GM04503 (cell line): Measurements from ENCODE around the gene TBC1D5.
"Not testable (repeated sequence)": the region's sequence is repeated elsewhere in the genome, so short reads cannot be mapped to it uniquely, and the experiment has no call there.

Experiments used
- DNase-seq: peaks from one replicate; pipeline ENCODE4 v3.0.0-alpha.2; 2012; ENCODE audit warnings: low read depth

TBC1D5 gene

DNA sequence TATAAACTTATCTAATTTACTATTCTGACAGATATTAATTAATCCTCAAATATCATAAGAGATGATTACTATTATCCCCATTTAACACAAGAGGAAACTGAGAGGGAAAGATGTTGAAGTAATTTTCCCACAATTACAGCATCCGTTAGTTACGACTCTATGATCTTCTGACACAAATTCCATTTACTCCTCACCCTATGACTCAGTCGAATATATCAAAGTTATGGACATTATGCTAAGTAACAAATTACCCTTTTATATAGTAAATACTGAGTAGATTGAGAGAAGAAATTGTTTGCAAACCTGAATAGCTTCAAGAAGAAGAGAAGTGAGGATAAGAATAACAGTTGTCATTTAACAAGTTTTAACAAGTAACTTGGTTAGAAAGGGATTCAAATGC lies 340.0 kb downstream of the TBC1D5 start:
- DNase-seq, result no peak

- no peak for DNase-seq
These were observed 340.5 kb downstream of the TBC1D5 start for GRCh38 chr3:17401912-17402311.

GRCh38 chr3:17399586-17399985 lies 342.8 kb downstream of the TBC1D5 start:
- DNase-seq, result no peak

DNA sequence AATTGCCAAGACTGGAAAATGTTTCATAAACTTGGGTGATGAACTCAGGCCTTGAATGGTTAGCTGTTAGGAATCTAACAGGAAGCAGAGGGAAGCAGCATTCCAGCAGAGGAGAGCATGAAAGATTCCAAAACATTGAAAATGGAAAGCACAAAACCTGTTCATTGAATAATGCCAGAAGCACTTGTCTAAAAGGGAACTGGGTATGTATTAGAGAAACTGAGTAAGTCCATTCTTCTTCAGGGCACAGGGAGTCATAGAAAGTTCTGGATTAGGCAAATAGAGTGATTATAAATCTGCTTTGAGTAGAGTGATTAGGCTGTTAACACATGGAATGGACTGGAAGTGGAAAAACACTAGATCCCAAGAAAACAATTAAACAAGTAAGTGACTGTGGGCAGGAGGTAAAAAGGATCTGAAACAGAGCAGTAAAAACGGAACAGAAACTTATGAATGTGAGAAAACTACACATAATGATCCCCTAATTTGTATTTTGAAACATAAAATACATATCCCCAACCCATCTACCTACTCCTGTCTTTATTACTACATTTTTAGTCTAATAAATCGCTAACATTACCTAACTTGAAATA lies 343.4 kb downstream of the TBC1D5 start:
- DNase-seq, result no peak

GRCh38 chr3:17396036-17396435 lies 346.4 kb downstream of the TBC1D5 start:
- DNase-seq, result no peak

- DNase-seq, result no peak
These were observed 347.8 kb downstream of the TBC1D5 start for GRCh38 chr3:17394541-17395155.

GRCh38 chr3:17392516-17392915 lies 349.9 kb downstream of the TBC1D5 start:
- DNase-seq, result not testable (repeated sequence)

- no peak for DNase-seq
These were observed 351.6 kb downstream of the TBC1D5 start for GRCh38 chr3:17390785-17391184.

DNA sequence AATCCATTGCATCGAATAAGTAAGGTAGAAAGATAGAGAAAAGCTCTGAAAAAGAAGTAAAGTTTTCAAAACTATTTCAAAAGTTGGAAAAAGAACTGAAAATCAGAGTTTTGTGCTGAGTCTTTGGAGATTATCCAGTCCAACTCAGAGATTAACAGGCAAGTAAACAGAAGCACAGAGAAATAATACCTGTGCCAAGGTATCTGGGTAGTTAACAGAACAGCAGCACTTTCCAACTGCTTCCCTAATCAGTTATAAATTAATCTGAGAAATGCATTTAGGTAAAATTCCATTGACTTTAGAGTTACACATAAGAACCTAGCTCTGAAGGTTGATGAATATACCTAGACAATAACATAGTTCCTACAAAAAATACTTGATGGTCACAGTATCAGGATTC lies 355.3 kb downstream of the TBC1D5 start:
- DNase-seq, result no peak

DNA sequence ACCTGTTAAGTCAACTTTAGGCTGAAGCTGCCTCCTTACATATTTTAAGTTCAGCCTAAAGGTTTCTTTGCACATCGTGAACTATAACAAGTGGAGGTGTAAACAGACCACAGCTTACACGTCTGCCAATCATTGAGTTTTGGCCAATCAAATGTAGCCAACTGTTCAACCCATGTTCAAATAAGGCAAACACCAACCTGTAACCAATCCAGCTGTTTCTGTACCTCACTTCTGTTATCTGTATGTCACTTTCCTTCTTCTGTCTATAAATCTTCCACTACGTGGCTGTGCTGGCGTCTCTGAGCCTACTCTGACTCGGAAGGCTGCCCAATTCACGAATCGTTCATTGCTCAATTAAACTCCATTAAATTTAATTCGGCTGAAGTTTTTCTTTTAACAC lies 356.0 kb downstream of the TBC1D5 start:
- no peak for DNase-seq

- no peak for DNase-seq
These were observed 357.7 kb downstream of the TBC1D5 start for GRCh38 chr3:17384567-17385296.

DNA sequence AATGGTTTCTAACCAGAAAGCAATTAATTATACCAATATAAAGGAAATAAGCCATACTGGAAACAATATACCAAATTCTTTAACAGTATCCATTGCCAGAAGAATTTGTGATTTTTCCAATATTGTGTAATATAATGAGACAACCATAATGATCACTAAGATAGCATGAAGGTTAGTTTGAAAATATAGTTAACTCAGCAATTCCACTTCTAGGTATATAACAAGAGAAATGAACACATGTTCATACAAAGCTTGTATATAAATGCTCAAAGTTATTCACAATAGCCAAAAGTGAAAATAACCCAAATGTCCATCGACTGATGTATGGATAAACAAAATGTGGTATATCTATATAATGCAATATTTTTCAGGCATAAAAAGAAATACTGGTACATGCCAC lies 369.1 kb downstream of the TBC1D5 start:
- no peak for DNase-seq

DNA sequence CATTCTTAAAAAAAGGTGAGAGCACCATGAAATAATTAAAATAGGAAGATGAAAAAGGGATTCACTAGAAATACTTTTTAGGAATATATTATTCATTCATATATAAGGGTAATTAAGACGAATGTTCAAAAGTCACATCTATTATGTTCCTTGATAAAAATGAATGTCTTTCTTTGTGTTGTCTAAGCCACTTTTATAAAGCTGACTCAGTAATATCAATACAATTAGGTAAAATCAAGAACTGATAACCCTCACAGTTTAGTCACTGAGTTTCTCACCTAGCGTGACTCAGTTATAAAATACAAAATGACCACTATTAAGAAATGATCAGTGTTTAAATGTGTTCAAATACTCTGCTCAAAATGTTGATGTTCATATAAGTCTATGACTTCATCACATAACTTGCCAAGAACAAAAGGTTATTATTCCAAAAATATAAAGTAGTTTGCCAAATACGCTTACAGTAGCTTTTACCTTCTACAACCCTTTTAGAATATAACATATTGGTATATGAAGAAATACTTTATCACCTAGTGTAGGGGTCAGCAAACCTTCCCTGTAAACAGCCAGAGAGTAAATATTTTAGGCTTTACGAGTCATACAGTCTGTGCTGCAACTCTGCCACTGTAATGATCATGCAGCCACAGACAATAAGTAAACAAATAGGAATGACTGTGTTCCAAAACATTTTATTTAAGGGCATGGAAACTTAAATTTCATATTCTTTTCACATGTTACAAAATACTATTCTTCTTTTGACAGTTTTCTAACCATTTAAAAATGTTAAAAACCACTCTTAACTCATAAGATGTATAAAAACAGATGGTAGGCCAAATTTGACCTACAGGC lies 369.8 kb downstream of the TBC1D5 start:
- DNase-seq, result peak; percentile 26

GRCh38 chr3:17369973-17370372 lies 372.5 kb downstream of the TBC1D5 start:
- DNase-seq, result no peak

- no peak for DNase-seq
These were observed 375.3 kb downstream of the TBC1D5 start for GRCh38 chr3:17367171-17367570.

GRCh38 chr3:17360991-17361390 lies 381.4 kb downstream of the TBC1D5 start:
- no peak for DNase-seq

DNA sequence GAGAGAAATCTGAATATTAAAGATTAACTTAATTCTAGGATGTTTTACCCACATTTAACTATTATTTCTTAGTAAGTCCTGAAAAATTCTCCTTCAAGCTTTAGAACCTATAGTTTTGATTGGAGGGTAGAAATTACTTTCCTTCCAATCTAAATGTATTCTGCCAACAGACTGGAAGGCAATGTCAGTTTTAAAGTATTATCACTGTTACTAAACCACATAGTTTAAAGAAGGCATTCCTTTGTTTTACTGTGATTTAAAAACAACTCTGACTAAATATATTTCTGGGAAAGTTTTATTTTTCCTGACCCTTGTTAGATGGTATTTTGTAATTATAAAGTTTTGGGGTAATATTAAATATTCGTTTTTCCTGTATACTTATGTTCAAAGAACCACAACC lies 382.5 kb downstream of the TBC1D5 start:
- DNase-seq, result no peak

GRCh38 chr3:17357035-17357710 lies 385.3 kb downstream of the TBC1D5 start:
- DNase-seq, result no peak

- DNase-seq, result no peak
These were observed 385.8 kb downstream of the TBC1D5 start for GRCh38 chr3:17356585-17356984.

DNA sequence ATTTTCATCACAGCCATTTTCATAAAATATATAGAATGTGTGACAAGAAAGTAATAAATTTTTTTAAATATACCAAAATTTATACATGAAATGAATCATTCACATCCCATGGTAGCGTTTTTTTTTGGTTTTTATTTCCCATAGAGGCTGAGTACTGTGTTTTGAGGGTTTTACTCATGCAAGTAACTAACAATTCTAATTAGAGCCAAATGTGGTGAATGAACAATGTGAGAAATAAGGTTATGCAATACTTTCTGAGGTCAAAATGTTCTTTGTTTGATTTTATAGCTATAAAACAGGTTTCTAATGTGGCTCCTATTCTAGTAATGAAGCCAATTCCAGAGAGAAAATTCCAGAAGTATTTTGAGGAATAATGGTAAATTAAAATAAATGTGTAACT lies 386.8 kb downstream of the TBC1D5 start:
- peak; percentile 42 for DNase-seq

- no peak for DNase-seq
These were observed 388.1 kb downstream of the TBC1D5 start for GRCh38 chr3:17354341-17354740.

DNA sequence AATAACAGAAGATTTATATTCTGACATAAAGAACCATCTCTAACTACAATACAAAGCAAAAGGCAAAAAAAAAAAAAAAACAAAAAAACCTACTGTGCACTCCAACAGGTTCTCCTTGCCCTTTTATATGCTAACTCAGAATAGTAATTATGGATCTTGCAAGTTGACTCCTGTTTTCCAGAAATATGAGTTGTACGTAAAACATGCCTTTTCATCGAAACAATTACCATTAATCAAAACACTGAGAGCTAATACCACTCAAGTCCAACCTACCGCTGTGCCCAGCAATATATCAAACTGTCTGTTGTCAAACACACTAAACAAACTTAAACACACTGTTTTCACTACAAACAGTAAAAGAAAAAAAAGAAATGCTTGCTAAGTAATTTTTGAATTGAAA lies 389.8 kb downstream of the TBC1D5 start:
- DNase-seq, result no peak
